Heart left ventricle (tissue), 13 donors: ENCODE data around the gene PLA2G4D.

ENCODE experiments used
- POLR2A ChIP-seq, 2 donors: fragments of 450-650 bp; IDR thresholded peaks; one replicate each; pipeline ENCODE4 v1.6.1; 2017; ENCODE audit warnings: antibody characterized with exemption in 2 of 2, mild to moderate bottlenecking in 2 of 2, moderate library complexity in 2 of 2
- TF ChIP-seq, protein P1 (sequence below), 12 donors: fragments of 200-600 bp; sonication (generic) in 4 of 12; IDR thresholded peaks; one replicate each; pipeline versions ENCODE4 v1.5.0 to v1.8.0; 2018 to 2022; ENCODE audit warnings: antibody characterized with exemption in 12 of 12, mild to moderate bottlenecking in 5 of 12
- donor health status: ischemic (EF 13 %, LVEDD 7.1; RV severe dilation, severe dysfunction).
- donor health status: DM: no; HTN: yes; CAD: no.
- donor health status: DM: no; HTN: no; CAD: no.
- donor health status: ischemic (EF 25% LVEDD 6.9; RV normal size, moderate dysfunction).
- donor health status: ischemic (EF 25% LVEDD 5.7; RV mildly dilated, moderate dysfunction).
- donor health status: ischemic (EF 35%, LVEDD 5.7; RV mildly dilated, moderate dysfunction).
- donor health status: nonischemic (EF 11% LVEDD 7.7; RV severe dilation, severe dysfunction).
- donor health status: DM: yes; HTN: yes; CAD: no.
- donor health status: PGD.
- donor health status: ischemic (EF 29% LVEDD 5.4; RV normal size, mild dysfunction).
- donor health status: nonischemic (EF 23%, LVEDD 6.1; RV moderate dilation, normal function).

GRCh38 chr15:42027521-42027920 lies 66.8 kb downstream of the PLA2G4D start:
- no peak for TF ChIP-seq POLR2A (IDR thresholded peaks at IDR 0.05)
- TF ChIP-seq, protein P1, sequence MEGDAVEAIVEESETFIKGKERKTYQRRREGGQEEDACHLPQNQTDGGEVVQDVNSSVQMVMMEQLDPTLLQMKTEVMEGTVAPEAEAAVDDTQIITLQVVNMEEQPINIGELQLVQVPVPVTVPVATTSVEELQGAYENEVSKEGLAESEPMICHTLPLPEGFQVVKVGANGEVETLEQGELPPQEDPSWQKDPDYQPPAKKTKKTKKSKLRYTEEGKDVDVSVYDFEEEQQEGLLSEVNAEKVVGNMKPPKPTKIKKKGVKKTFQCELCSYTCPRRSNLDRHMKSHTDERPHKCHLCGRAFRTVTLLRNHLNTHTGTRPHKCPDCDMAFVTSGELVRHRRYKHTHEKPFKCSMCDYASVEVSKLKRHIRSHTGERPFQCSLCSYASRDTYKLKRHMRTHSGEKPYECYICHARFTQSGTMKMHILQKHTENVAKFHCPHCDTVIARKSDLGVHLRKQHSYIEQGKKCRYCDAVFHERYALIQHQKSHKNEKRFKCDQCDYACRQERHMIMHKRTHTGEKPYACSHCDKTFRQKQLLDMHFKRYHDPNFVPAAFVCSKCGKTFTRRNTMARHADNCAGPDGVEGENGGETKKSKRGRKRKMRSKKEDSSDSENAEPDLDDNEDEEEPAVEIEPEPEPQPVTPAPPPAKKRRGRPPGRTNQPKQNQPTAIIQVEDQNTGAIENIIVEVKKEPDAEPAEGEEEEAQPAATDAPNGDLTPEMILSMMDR (IDR thresholded peaks at IDR 0.05), result no peak
